ENCODE data around the gene BCL10.

GRCh38 chr1:85290826-85291225 is 14.4 kb upstream of the BCL10 start:
- no peak for TF ChIP-seq CTCF (IDR thresholded peaks at IDR 0.05)
- TF ChIP-seq POLR2A (IDR thresholded peaks at IDR 0.05) = no peak
